ENCODE measurements around the gene TCF7. TPM values are rescaled to one million over a fixed set of nuclear protein-coding genes. Genes with fewer than 3 reads are reported as not detected.

The TCF7 gene
- polyA plus RNA-seq, 1 of the 3 experiments (the other 2 are of a cell fraction) = 2.7 TPM

DNA sequence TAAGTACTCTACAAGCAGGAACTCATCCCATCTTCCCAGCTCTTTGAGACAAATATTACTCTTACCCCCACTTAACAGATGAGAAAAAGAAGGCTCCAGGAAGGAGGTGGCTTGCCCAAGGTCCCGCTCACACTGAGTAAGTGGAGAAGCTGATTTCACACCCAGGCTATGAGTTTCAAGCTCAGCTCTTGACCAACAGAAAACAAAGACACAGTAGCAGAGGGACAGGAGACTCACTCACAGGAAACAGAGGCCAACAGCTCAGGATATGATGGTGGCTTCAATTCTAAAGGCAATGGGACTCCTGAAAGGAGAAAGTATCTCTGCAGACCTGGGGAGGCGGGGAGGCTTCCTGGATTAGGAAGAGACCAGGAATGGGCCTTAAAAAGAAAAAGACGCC lies 6.7 kb upstream of the TCF7 start (continued):
- TF ChIP-seq USF2 (IDR thresholded peaks at IDR 0.05; ENCODE audit: borderline replicate concordance, low read depth, low read length) = no peak
- no peak for TF ChIP-seq JUND (IDR thresholded peaks at IDR 0.05)

GRCh38 chr5:134110382-134110781 lies 4.1 kb upstream of the TCF7 start:
- DNase-seq = no peak
- Histone ChIP-seq H4K20me1 (ENCODE audit: insufficient read depth) (no peaks in the 10 kb centered on the region), H3K36me3 (replicated peaks in 1 of 2; ENCODE audit: control insufficient read depth in 1 of 2, insufficient read depth in 2 of 2, low read length in 1 of 2) (no peaks in the 10 kb centered on the region), H3K79me2 (ENCODE audit: insufficient read depth) (no peaks in the 10 kb centered on the region), H2AFZ (ENCODE audit: low read depth) (no peak overlapping the region), H3K9me2 (no peaks in the 10 kb centered on the region), H3F3A (replicated peaks; ENCODE audit: insufficient read depth) (peaks cover 3% of the 10 kb centered on the region), H3K4me1 (ENCODE audit: control insufficient read depth in 1 of 2, insufficient read depth in 2 of 2, low read depth in 1 of 2, low read length in 1 of 2) (peaks cover 0 to 77% of the 10 kb centered on the region in 2 experiments; a peak in 3 of 4 replicates), H3K9me3 (no peaks in the 10 kb centered on the region), H3K4me2 (no peak overlapping the region), H3K4me3 (ENCODE audit: low read depth in 2 of 2, low read length in 1 of 2) (no peak overlapping the region), H3K27me3 (ENCODE audit: insufficient read depth) (no peaks in the 10 kb centered on the region), H3K27ac (ENCODE audit: low read depth in 2 of 2, low read length in 1 of 2) (peak overlapping the region in 1 of 2 experiments; percentile 67; a peak in 2 of 4 replicates), H3K9ac (no peak overlapping the region)
- ChIA-PET POLR2A (no interaction called here), CTCF (interaction anchor here (1.6 to 3.4 kb wide), 2 partner anchors 8 to 15 kb away, joined by 6 to 15 read pairs; no protein-coding TSS in a partner anchor)
- WGBS (ENCODE audit: low lambda C conversion rate) = 90% methylated on average over 8 of the region's 10 CpGs
- TF ChIP-seq SMC3 (IDR thresholded peaks at IDR 0.05; ENCODE audit: low read depth, low read length) (no peak), RAD21 (IDR thresholded peaks at IDR 0.05; ENCODE audit: low read length) (no peak), RFX5 (IDR thresholded peaks at IDR 0.05; ENCODE audit: low read length) (no peak), EP300 (IDR thresholded peaks at IDR 0.05; ENCODE audit: borderline replicate concordance in 1 of 2, low read depth in 1 of 2, low read length in 1 of 2) (no peak), TAF1 (IDR thresholded peaks at IDR 0.05; ENCODE audit: borderline replicate concordance, low read depth, low read length) (no peak), REST (IDR thresholded peaks at IDR 0.05; ENCODE audit: low read depth, low read length) (no peak), NFIC (IDR thresholded peaks at IDR 0.05; ENCODE audit: borderline replicate concordance) (no peak), EZH2phosphoT487 (IDR thresholded peaks at IDR 0.05; ENCODE audit: borderline replicate concordance, low read depth) (no peak), SIN3A (IDR thresholded peaks at IDR 0.05; ENCODE audit: borderline replicate concordance, low read depth, low read length) (no peak), RCOR1 (IDR thresholded peaks at IDR 0.05; ENCODE audit: low read length) (no peak), CHD2 (IDR thresholded peaks at IDR 0.05; ENCODE audit: low read length, partially characterized antibody) (no peak), GATA2 (CRISPR knock-in tag; IDR thresholded peaks at IDR 0.05) (no peak), FOSL2 (IDR thresholded peaks at IDR 0.05; ENCODE audit: borderline replicate concordance, low read depth) (no peak), YY1 (IDR thresholded peaks at IDR 0.05; ENCODE audit: low read depth) (no peak), RXRA (IDR thresholded peaks at IDR 0.05; ENCODE audit: borderline replicate concordance, low read depth) (no peak), FOXJ3 (CRISPR knock-in tag; IDR thresholded peaks at IDR 0.05) (no peak)
- TF ChIP-seq, protein P1, sequence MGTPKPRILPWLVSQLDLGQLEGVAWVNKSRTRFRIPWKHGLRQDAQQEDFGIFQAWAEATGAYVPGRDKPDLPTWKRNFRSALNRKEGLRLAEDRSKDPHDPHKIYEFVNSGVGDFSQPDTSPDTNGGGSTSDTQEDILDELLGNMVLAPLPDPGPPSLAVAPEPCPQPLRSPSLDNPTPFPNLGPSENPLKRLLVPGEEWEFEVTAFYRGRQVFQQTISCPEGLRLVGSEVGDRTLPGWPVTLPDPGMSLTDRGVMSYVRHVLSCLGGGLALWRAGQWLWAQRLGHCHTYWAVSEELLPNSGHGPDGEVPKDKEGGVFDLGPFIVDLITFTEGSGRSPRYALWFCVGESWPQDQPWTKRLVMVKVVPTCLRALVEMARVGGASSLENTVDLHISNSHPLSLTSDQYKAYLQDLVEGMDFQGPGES (IDR thresholded peaks at IDR 0.05; ENCODE audit: low read depth, low read length) = no peak

All from SK-N-SH (cell line).